GM23338 (cell line): ENCODE measurements around the gene SLBP.

Experiments used
- CREB1 ChIP-seq: fragments of 250-450 bp; sonication (Bioruptor Pico); IDR thresholded peaks from 2 replicates; pipeline ENCODE4 v1.5.0; 2020; ENCODE audit warnings: low read depth, mild to moderate bottlenecking, moderate library complexity
- EZH2 ChIP-seq: fragments of 200-600 bp; sonication (generic); IDR thresholded peaks from one replicate; pipeline ENCODE4 v1.8.0; 2017; ENCODE audit warnings: antibody characterized with exemption, mild to moderate bottlenecking, low read depth; ENCODE audit not compliant: unreplicated experiment
- EZH2phosphoT487 ChIP-seq: fragments of 200-600 bp; sonication (generic); IDR thresholded peaks from one replicate; pipeline ENCODE4 v1.8.1; 2018; ENCODE audit warnings: antibody characterized with exemption; ENCODE audit not compliant: unreplicated experiment
- JUNB ChIP-seq: IDR thresholded peaks from one replicate; pipeline ENCODE4 v1.6.1; 2016; ENCODE audit warnings: antibody characterized with exemption; ENCODE audit not compliant: unreplicated experiment
- NANOG ChIP-seq: IDR thresholded peaks from 2 replicates; pipeline ENCODE4 v1.6.1; 2016; ENCODE audit warnings: antibody characterized with exemption, borderline replicate concordance
- POLR2AphosphoS5 ChIP-seq: IDR thresholded peaks from 2 replicates; pipeline ENCODE4 v1.6.1; 2016; ENCODE audit warnings: antibody characterized with exemption, low read depth
- STAT1 ChIP-seq: IDR thresholded peaks from one replicate; pipeline ENCODE4 v1.6.1; 2016; ENCODE audit warnings: antibody characterized with exemption; ENCODE audit not compliant: unreplicated experiment
- ZNF331 ChIP-seq: fragments of 250-450 bp; sonication (Bioruptor Pico); IDR thresholded peaks from 2 replicates; pipeline ENCODE4 v1.5.0; 2020; ENCODE audit warnings: low read depth, mild to moderate bottlenecking, moderate library complexity
- TF ChIP-seq, protein P1 (sequence below), 2 experiments: fragments of 200-600 bp in 1 of 2; sonication (generic) in 1 of 2; conservative IDR thresholded peaks; 2 replicates each; pipeline versions ENCODE4 v1.5.1 to v1.6.1; 2016 to 2017; ENCODE audit warnings: antibody characterized with exemption in 2 of 2, low read depth in 2 of 2, mild to moderate bottlenecking in 2 of 2, moderate library complexity in 1 of 2
- TF ChIP-seq, protein P2 (sequence below): IDR thresholded peaks from one replicate; pipeline ENCODE4 v1.6.1; 2018; ENCODE audit warnings: antibody characterized with exemption; ENCODE audit not compliant: unreplicated experiment
- TF ChIP-seq, protein P3 (sequence below): IDR thresholded peaks from 2 replicates; pipeline ENCODE4 v1.6.1; 2016; ENCODE audit warnings: antibody characterized with exemption
- TF ChIP-seq, protein P4 (sequence below): fragments of 250-450 bp; sonication (Bioruptor Pico); IDR thresholded peaks from 2 replicates; pipeline ENCODE4 v1.5.0; 2020; ENCODE audit warnings: mild to moderate bottlenecking, moderate library complexity

DNA sequence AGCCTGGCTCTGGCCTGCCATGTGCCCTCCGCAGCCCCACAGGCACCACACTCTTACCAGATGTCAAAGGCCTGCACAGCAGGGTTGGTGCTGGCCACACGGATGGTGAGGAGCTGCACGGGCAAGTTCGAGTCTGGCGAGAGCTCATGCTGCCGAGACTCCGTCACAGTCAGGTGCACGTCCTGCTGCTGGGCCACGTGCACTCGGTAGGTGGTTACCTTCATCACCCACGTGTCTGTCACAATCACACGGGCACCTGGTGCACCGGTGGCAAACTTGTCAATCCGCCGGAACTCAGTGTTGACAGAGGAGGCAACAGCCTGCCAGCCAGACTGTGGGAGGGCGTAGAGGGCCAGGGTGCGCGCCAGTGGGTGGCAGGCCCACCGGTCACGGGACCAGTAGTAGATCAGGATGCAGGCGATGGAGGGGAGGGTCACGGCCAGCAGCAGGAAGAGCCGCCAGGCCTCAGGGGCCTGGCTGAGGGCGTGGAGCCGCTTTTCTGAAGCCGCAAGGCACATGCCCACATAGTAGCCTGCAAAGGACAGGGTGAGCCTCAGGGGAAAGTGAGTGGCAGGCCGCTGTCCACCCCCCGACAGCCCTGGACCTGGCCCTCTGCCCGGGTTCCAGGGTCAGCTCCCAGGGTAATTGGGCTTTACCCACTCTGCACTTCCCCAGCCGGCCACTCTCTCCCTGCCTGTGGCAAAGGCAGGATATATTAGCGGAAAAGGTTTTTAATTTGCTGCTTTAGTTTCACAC is 6.2 kb upstream of the SLBP start:
- TF ChIP-seq, protein P1, sequence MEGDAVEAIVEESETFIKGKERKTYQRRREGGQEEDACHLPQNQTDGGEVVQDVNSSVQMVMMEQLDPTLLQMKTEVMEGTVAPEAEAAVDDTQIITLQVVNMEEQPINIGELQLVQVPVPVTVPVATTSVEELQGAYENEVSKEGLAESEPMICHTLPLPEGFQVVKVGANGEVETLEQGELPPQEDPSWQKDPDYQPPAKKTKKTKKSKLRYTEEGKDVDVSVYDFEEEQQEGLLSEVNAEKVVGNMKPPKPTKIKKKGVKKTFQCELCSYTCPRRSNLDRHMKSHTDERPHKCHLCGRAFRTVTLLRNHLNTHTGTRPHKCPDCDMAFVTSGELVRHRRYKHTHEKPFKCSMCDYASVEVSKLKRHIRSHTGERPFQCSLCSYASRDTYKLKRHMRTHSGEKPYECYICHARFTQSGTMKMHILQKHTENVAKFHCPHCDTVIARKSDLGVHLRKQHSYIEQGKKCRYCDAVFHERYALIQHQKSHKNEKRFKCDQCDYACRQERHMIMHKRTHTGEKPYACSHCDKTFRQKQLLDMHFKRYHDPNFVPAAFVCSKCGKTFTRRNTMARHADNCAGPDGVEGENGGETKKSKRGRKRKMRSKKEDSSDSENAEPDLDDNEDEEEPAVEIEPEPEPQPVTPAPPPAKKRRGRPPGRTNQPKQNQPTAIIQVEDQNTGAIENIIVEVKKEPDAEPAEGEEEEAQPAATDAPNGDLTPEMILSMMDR (conservative IDR thresholded peaks at IDR 0.05; ENCODE audit: low read depth in 2 of 2): no peak
- TF ChIP-seq POLR2AphosphoS5 (no peak), EZH2 (no peak), CREB1 (no peak), EZH2phosphoT487 (no peak), JUNB (no peak), ZNF331 (no peak), STAT1 (no peak), NANOG (no peak)
- TF ChIP-seq, protein P2, sequence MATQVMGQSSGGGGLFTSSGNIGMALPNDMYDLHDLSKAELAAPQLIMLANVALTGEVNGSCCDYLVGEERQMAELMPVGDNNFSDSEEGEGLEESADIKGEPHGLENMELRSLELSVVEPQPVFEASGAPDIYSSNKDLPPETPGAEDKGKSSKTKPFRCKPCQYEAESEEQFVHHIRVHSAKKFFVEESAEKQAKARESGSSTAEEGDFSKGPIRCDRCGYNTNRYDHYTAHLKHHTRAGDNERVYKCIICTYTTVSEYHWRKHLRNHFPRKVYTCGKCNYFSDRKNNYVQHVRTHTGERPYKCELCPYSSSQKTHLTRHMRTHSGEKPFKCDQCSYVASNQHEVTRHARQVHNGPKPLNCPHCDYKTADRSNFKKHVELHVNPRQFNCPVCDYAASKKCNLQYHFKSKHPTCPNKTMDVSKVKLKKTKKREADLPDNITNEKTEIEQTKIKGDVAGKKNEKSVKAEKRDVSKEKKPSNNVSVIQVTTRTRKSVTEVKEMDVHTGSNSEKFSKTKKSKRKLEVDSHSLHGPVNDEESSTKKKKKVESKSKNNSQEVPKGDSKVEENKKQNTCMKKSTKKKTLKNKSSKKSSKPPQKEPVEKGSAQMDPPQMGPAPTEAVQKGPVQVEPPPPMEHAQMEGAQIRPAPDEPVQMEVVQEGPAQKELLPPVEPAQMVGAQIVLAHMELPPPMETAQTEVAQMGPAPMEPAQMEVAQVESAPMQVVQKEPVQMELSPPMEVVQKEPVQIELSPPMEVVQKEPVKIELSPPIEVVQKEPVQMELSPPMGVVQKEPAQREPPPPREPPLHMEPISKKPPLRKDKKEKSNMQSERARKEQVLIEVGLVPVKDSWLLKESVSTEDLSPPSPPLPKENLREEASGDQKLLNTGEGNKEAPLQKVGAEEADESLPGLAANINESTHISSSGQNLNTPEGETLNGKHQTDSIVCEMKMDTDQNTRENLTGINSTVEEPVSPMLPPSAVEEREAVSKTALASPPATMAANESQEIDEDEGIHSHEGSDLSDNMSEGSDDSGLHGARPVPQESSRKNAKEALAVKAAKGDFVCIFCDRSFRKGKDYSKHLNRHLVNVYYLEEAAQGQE: no peak
- TF ChIP-seq, protein P3, sequence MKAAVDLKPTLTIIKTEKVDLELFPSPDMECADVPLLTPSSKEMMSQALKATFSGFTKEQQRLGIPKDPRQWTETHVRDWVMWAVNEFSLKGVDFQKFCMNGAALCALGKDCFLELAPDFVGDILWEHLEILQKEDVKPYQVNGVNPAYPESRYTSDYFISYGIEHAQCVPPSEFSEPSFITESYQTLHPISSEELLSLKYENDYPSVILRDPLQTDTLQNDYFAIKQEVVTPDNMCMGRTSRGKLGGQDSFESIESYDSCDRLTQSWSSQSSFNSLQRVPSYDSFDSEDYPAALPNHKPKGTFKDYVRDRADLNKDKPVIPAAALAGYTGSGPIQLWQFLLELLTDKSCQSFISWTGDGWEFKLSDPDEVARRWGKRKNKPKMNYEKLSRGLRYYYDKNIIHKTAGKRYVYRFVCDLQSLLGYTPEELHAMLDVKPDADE: no peak
- TF ChIP-seq, protein P4, sequence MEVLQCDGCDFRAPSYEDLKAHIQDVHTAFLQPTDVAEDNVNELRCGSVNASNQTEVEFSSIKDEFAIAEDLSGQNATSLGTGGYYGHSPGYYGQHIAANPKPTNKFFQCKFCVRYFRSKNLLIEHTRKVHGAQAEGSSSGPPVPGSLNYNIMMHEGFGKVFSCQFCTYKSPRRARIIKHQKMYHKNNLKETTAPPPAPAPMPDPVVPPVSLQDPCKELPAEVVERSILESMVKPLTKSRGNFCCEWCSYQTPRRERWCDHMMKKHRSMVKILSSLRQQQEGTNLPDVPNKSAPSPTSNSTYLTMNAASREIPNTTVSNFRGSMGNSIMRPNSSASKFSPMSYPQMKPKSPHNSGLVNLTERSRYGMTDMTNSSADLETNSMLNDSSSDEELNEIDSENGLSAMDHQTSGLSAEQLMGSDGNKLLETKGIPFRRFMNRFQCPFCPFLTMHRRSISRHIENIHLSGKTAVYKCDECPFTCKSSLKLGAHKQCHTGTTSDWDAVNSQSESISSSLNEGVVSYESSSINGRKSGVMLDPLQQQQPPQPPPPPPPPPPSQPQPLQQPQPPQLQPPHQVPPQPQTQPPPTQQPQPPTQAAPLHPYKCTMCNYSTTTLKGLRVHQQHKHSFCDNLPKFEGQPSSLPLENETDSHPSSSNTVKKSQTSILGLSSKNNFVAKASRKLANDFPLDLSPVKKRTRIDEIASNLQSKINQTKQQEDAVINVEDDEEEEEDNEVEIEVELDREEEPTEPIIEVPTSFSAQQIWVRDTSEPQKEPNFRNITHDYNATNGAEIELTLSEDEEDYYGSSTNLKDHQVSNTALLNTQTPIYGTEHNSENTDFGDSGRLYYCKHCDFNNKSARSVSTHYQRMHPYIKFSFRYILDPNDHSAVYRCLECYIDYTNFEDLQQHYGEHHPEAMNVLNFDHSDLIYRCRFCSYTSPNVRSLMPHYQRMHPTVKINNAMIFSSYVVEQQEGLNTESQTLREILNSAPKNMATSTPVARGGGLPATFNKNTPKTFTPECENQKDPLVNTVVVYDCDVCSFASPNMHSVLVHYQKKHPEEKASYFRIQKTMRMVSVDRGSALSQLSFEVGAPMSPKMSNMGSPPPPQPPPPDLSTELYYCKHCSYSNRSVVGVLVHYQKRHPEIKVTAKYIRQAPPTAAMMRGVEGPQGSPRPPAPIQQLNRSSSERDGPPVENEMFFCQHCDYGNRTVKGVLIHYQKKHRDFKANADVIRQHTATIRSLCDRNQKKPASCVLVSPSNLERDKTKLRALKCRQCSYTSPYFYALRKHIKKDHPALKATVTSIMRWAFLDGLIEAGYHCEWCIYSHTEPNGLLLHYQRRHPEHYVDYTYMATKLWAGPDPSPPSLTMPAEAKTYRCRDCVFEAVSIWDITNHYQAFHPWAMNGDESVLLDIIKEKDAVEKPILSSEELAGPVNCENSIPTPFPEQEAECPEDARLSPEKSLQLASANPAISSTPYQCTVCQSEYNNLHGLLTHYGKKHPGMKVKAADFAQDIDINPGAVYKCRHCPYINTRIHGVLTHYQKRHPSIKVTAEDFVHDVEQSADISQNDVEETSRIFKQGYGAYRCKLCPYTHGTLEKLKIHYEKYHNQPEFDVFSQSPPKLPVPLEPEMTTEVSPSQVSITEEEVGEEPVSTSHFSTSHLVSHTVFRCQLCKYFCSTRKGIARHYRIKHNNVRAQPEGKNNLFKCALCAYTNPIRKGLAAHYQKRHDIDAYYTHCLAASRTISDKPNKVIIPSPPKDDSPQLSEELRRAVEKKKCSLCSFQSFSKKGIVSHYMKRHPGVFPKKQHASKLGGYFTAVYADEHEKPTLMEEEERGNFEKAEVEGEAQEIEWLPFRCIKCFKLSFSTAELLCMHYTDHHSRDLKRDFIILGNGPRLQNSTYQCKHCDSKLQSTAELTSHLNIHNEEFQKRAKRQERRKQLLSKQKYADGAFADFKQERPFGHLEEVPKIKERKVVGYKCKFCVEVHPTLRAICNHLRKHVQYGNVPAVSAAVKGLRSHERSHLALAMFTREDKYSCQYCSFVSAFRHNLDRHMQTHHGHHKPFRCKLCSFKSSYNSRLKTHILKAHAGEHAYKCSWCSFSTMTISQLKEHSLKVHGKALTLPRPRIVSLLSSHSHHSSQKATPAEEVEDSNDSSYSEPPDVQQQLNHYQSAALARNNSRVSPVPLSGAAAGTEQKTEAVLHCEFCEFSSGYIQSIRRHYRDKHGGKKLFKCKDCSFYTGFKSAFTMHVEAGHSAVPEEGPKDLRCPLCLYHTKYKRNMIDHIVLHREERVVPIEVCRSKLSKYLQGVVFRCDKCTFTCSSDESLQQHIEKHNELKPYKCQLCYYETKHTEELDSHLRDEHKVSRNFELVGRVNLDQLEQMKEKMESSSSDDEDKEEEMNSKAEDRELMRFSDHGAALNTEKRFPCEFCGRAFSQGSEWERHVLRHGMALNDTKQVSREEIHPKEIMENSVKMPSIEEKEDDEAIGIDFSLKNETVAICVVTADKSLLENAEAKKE (CRISPR knock-in tag): no peak
